Measurements from ENCODE around the gene AKR1C2.
"Not testable (repeated sequence)": the region's sequence is repeated elsewhere in the genome, so short reads cannot be mapped to it uniquely, and the experiment has no call there.

- not testable (repeated sequence) for TF ChIP-seq CTCF (conservative IDR thresholded peaks at IDR 0.05; ENCODE audit: low read depth, low read length); EZH2 (IDR thresholded peaks at IDR 0.05; ENCODE audit: borderline replicate concordance, low read depth, low read length, poor library complexity, severe bottlenecking)
These were observed 15.5 kb downstream of the AKR1C2 start for GRCh38 chr10:4988000-4988641.
